GM23338 (cell line): ENCODE measurements around the gene FXYD6. TPM values are rescaled to one million over a fixed set of nuclear protein-coding genes. Genes with fewer than 3 reads are reported as not detected.

ENCODE experiments used
- ATAC-seq: fragments of 200-7000 bp; cut with Tn5 transposase; 3 replicates; pipeline ENCODE4 v1.9.1; 2020
- DNase-seq: peaks from one replicate; pipeline ENCODE4 v3.0.0-alpha.2; 2015; ENCODE audit warnings: low spot score
- H2AFZ ChIP-seq: fragments of 200-600 bp; sonication (generic); 2 replicates; pipeline ENCODE4 v1.8.0; 2016; ENCODE audit warnings: antibody characterized with exemption, mild to moderate bottlenecking, moderate library complexity
- H3F3A ChIP-seq: fragments of 200-600 bp; sonication (generic); replicated peaks from 2 replicates; pipeline ENCODE4 v1.8.0; 2017; ENCODE audit warnings: antibody characterized with exemption, mixed run types, low read depth
- H3K27ac ChIP-seq: fragments of 200-600 bp; sonication (generic); 2 replicates; pipeline ENCODE4 v1.6.1; 2016; ENCODE audit warnings: low read depth
- H3K27me3 ChIP-seq: fragments of 200-600 bp; sonication (generic); 2 replicates; pipeline ENCODE4 v1.8.0; 2016; ENCODE audit warnings: mild to moderate bottlenecking, mixed run types, moderate library complexity; ENCODE audit not compliant: insufficient read depth
- H3K36me3 ChIP-seq: fragments of 200-600 bp; sonication (generic); 2 replicates; pipeline ENCODE4 v1.8.0; 2016; ENCODE audit warnings: mild to moderate bottlenecking; ENCODE audit not compliant: insufficient read depth
- H3K4me1 ChIP-seq: fragments of 200-600 bp; sonication (generic); 2 replicates; pipeline ENCODE4 v1.8.0; 2016; ENCODE audit warnings: mild to moderate bottlenecking, moderate library complexity; ENCODE audit not compliant: insufficient read depth
- H3K4me2 ChIP-seq: fragments of 200-600 bp; sonication (generic); 2 replicates; pipeline ENCODE4 v1.7.1; 2017; ENCODE audit warnings: mixed run types
- H3K4me3 ChIP-seq: fragments of 200-600 bp; sonication (generic); 2 replicates; pipeline ENCODE4 v1.6.1; 2016; ENCODE audit warnings: mixed run types
- H3K79me2 ChIP-seq: fragments of 200-600 bp; sonication (generic); replicated peaks from 2 replicates; pipeline ENCODE4 v1.8.0; 2017; ENCODE audit warnings: mild to moderate bottlenecking; ENCODE audit not compliant: insufficient read depth
- H3K9me2 ChIP-seq: fragments of 200-600 bp; sonication (generic); 2 replicates; pipeline ENCODE4 v1.8.0; 2017; ENCODE audit not compliant: insufficient read depth
- H4K20me1 ChIP-seq: fragments of 200-600 bp; sonication (generic); replicated peaks from 2 replicates; pipeline ENCODE4 v1.8.0; 2017; ENCODE audit warnings: mild to moderate bottlenecking; ENCODE audit not compliant: insufficient read depth
- H3K27ac Mint-ChIP-seq: 2 replicates; pipeline ENCODE4 v1.8.0; 2020; ENCODE audit warnings: inconsistent platforms, mild to moderate bottlenecking, moderate library complexity, mixed read lengths
- H3K27me3 Mint-ChIP-seq: 3 replicates; pipeline ENCODE4 v1.8.0; 2022; ENCODE audit warnings: low read depth, mild to moderate bottlenecking, moderate library complexity, mixed read lengths, inconsistent platforms; ENCODE audit not compliant: insufficient read depth, poor library complexity
- H3K36me3 Mint-ChIP-seq: 3 replicates; pipeline ENCODE4 v1.8.0; 2021; ENCODE audit warnings: low read depth, mild to moderate bottlenecking, inconsistent platforms, moderate library complexity, mixed read lengths
- H3K4me1 Mint-ChIP-seq: 3 replicates; pipeline ENCODE4 v1.8.0; 2020; ENCODE audit warnings: mild to moderate bottlenecking, inconsistent platforms, mixed read lengths
- H3K4me3 Mint-ChIP-seq: 3 replicates; pipeline ENCODE4 v1.8.0; 2021; ENCODE audit warnings: moderate library complexity, mild to moderate bottlenecking, inconsistent platforms, mixed read lengths
- H3K9me3 Mint-ChIP-seq: 3 replicates; pipeline ENCODE4 v1.8.0; 2020; ENCODE audit warnings: moderate library complexity, mild to moderate bottlenecking, inconsistent platforms, mixed read lengths
- JUNB ChIP-seq: IDR thresholded peaks from one replicate; pipeline ENCODE4 v1.6.1; 2016; ENCODE audit warnings: antibody characterized with exemption; ENCODE audit not compliant: unreplicated experiment
- STAT1 ChIP-seq: IDR thresholded peaks from one replicate; pipeline ENCODE4 v1.6.1; 2016; ENCODE audit warnings: antibody characterized with exemption; ENCODE audit not compliant: unreplicated experiment
- ZNF331 ChIP-seq: fragments of 250-450 bp; sonication (Bioruptor Pico); IDR thresholded peaks from 2 replicates; pipeline ENCODE4 v1.5.0; 2020; ENCODE audit warnings: low read depth, mild to moderate bottlenecking, moderate library complexity
- ZNF462 ChIP-seq: fragments of 250-450 bp; sonication (Bioruptor Pico); IDR thresholded peaks from 2 replicates; pipeline ENCODE4 v1.5.0; 2020; ENCODE audit warnings: mild to moderate bottlenecking, moderate library complexity
- polyA plus RNA-seq: library from polyadenylated mRNA; unstranded; fragments of >200 nt; fragmentation: Nextera tagmentation; extraction: Ambion mirVana; gene quantifications from 2 replicates; pipeline ENCODE4 v1.2.1, GENCODE V29; 2016
- total RNA-seq: library from RNA; depleted of rRNA; stranded (reverse); fragments of >200 nt; shearing (Covaris generic); gene quantifications from 2 replicates; pipeline ENCODE4 v1.2.3, GENCODE V29; 2014
- TF ChIP-seq, protein P1 (sequence below), 2 experiments: fragments of 200-600 bp in 1 of 2; sonication (generic) in 1 of 2; conservative IDR thresholded peaks; 2 replicates each; pipeline versions ENCODE4 v1.5.1 to v1.6.1; 2016 to 2017; ENCODE audit warnings: antibody characterized with exemption in 2 of 2, low read depth in 2 of 2, mild to moderate bottlenecking in 2 of 2, moderate library complexity in 1 of 2

The FXYD6 gene
- total and polyA plus RNA-seq, 2 experiments from 2014 or later, result 26.2 to 30.7 TPM

GRCh38 chr11:117849781-117850414, 26.6 kb downstream of the FXYD6 start (continued):
- TF ChIP-seq ZNF462 (CRISPR knock-in tag), result no peak
- no peak for TF ChIP-seq ZNF331 (CRISPR knock-in tag)

GRCh38 chr11:117843666-117844484, 32.6 kb downstream of the FXYD6 start:
- H3K9me3 Mint-ChIP-seq, result no peaks in the 10 kb centered on the region
- no peak overlapping the region for H3K4me2 ChIP-seq
- H3K27ac ChIP-seq, result no peak overlapping the region
- peak; percentile 83 for DNase-seq
- no peak overlapping the region for H2AFZ ChIP-seq
- no peaks in the 10 kb centered on the region for H3K79me2 ChIP-seq
- H3K36me3 ChIP-seq, result no peaks in the 10 kb centered on the region
- no peaks in the 10 kb centered on the region; the same call in 2 of the 3 replicates for H3K36me3 Mint-ChIP-seq
- H3K9me2 ChIP-seq, result no peaks in the 10 kb centered on the region
- no peaks in the 10 kb centered on the region for H3K4me1 ChIP-seq
- peak; percentile 87 for ATAC-seq
- H3K27me3 ChIP-seq, result no peaks in the 10 kb centered on the region
- TF ChIP-seq, protein P1, sequence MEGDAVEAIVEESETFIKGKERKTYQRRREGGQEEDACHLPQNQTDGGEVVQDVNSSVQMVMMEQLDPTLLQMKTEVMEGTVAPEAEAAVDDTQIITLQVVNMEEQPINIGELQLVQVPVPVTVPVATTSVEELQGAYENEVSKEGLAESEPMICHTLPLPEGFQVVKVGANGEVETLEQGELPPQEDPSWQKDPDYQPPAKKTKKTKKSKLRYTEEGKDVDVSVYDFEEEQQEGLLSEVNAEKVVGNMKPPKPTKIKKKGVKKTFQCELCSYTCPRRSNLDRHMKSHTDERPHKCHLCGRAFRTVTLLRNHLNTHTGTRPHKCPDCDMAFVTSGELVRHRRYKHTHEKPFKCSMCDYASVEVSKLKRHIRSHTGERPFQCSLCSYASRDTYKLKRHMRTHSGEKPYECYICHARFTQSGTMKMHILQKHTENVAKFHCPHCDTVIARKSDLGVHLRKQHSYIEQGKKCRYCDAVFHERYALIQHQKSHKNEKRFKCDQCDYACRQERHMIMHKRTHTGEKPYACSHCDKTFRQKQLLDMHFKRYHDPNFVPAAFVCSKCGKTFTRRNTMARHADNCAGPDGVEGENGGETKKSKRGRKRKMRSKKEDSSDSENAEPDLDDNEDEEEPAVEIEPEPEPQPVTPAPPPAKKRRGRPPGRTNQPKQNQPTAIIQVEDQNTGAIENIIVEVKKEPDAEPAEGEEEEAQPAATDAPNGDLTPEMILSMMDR (conservative IDR thresholded peaks at IDR 0.05; ENCODE audit: low read depth in 2 of 2), result peak; percentile 94 to 99
- TF ChIP-seq STAT1 (no peak), JUNB (no peak)
- H4K20me1 ChIP-seq, result no peaks in the 10 kb centered on the region
- no peaks in the 10 kb centered on the region for H3F3A ChIP-seq
- H3K4me3 ChIP-seq, result no peak overlapping the region
- no peaks in the 10 kb centered on the region; the same call in 2 of the 3 replicates for H3K4me1 Mint-ChIP-seq
- H3K4me3 Mint-ChIP-seq, result no peak overlapping the region
- no peaks in the 10 kb centered on the region for H3K27me3 Mint-ChIP-seq
- H3K27ac Mint-ChIP-seq, result no peak overlapping the region
